HL-60 (cell line): Measurements from ENCODE around the gene RASSF1.

Experiments
- DNase-seq, 2 experiments: peaks; one replicate each; pipeline ENCODE4 v3.0.0-alpha.2; 2010 to 2020; ENCODE audit warnings: low read depth in 1 of 2, low spot score in 1 of 2
- H3K27ac ChIP-seq: fragments of 250-450 bp; sonication (Bioruptor Pico); replicated peaks from 2 replicates; pipeline ENCODE4 v1.5.1; 2020; ENCODE audit warnings: mild to moderate bottlenecking, moderate library complexity
- H3K27me3 ChIP-seq: fragments of 250-450 bp; sonication (Bioruptor Pico); 2 replicates; pipeline ENCODE4 v1.5.1; 2021; ENCODE audit warnings: mild to moderate bottlenecking, moderate library complexity; ENCODE audit not compliant: insufficient read depth, poor library complexity, severe bottlenecking
- H3K4me3 ChIP-seq: replicated peaks from 2 replicates; pipeline ENCODE4 v1.5.1; 2011; ENCODE audit warnings: mild to moderate bottlenecking, control low read depth, low read length; ENCODE audit not compliant: insufficient read depth
- GABPA ChIP-seq: IDR thresholded peaks from 2 replicates; pipeline ENCODE4 v1.6.1; 2012; ENCODE audit warnings: low read depth
- POLR2AphosphoS5 ChIP-seq: IDR thresholded peaks from 2 replicates; pipeline ENCODE4 v1.6.1; 2012; ENCODE audit warnings: low read depth
- SPI1 ChIP-seq: IDR thresholded peaks from 2 replicates; pipeline ENCODE4 v1.6.1; 2012; ENCODE audit warnings: low read depth, mild to moderate bottlenecking, borderline replicate concordance
- TF ChIP-seq, protein P1 (sequence below): IDR thresholded peaks from 2 replicates; pipeline ENCODE4 v1.6.1; 2012; ENCODE audit warnings: low read depth; ENCODE audit not compliant: insufficient replicate concordance
- TF ChIP-seq, protein P2 (sequence below): IDR thresholded peaks from one replicate; pipeline ENCODE4 v1.5.1; 2011; ENCODE audit warnings: low read length, control low read depth, inconsistent platforms; ENCODE audit not compliant: insufficient read depth

RASSF1 gene

DNA sequence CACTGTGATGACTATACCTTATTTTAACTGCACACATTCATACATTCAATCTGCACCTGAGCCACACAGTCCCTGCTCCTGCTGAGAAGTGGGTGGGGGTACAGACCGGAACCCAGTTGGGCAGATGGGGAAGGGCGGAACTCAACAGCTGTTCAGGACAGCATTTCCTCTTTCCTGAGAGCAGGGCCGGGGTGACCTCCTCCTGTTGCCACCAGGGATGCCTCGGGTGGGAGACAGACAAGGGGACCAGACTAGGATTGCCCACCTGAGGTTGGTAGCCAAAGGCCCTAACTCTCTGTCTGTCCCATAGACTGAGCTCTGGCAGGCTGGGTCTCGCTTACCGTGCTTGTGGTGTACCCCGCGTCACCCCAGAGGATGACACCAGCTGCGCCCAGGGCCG is 22.0 kb downstream of the RASSF1 start:
- H3K27ac ChIP-seq: no peak overlapping the region
- H3K4me3 ChIP-seq: no peak overlapping the region
- H3K27me3 ChIP-seq: no peaks in the 10 kb centered on the region
- peak in 1 of 2 experiments; percentile 60 for DNase-seq
- 0 out of 2 replicates have a peak, but pooled peaks have one; percentile 32 for TF ChIP-seq POLR2AphosphoS5
- TF ChIP-seq, protein P1, sequence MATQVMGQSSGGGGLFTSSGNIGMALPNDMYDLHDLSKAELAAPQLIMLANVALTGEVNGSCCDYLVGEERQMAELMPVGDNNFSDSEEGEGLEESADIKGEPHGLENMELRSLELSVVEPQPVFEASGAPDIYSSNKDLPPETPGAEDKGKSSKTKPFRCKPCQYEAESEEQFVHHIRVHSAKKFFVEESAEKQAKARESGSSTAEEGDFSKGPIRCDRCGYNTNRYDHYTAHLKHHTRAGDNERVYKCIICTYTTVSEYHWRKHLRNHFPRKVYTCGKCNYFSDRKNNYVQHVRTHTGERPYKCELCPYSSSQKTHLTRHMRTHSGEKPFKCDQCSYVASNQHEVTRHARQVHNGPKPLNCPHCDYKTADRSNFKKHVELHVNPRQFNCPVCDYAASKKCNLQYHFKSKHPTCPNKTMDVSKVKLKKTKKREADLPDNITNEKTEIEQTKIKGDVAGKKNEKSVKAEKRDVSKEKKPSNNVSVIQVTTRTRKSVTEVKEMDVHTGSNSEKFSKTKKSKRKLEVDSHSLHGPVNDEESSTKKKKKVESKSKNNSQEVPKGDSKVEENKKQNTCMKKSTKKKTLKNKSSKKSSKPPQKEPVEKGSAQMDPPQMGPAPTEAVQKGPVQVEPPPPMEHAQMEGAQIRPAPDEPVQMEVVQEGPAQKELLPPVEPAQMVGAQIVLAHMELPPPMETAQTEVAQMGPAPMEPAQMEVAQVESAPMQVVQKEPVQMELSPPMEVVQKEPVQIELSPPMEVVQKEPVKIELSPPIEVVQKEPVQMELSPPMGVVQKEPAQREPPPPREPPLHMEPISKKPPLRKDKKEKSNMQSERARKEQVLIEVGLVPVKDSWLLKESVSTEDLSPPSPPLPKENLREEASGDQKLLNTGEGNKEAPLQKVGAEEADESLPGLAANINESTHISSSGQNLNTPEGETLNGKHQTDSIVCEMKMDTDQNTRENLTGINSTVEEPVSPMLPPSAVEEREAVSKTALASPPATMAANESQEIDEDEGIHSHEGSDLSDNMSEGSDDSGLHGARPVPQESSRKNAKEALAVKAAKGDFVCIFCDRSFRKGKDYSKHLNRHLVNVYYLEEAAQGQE: no peak
- peak; percentile 94 for TF ChIP-seq SPI1

DNA sequence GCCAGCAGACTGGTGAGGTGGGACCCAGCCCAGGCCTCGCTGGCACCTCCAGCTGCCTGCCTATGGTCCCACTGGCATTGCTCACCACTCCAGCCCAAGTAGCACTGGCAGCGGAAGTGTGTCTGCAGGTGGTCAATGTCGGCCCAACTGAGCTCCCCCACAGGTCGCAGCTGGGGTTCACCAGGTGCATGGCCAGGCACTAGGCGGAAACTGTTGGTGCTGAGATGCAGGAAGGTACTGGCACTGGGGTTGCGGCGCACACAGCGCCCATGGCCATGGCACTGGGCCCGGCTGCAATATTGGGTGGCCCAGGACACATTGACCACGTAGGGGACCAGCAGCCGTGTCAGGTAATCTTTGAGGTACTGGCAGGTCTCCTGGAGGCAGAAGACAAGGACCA is 22.5 kb downstream of the RASSF1 start:
- TF ChIP-seq SPI1: no peak
- TF ChIP-seq, protein P2, sequence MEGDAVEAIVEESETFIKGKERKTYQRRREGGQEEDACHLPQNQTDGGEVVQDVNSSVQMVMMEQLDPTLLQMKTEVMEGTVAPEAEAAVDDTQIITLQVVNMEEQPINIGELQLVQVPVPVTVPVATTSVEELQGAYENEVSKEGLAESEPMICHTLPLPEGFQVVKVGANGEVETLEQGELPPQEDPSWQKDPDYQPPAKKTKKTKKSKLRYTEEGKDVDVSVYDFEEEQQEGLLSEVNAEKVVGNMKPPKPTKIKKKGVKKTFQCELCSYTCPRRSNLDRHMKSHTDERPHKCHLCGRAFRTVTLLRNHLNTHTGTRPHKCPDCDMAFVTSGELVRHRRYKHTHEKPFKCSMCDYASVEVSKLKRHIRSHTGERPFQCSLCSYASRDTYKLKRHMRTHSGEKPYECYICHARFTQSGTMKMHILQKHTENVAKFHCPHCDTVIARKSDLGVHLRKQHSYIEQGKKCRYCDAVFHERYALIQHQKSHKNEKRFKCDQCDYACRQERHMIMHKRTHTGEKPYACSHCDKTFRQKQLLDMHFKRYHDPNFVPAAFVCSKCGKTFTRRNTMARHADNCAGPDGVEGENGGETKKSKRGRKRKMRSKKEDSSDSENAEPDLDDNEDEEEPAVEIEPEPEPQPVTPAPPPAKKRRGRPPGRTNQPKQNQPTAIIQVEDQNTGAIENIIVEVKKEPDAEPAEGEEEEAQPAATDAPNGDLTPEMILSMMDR: no peak
- TF ChIP-seq GABPA: no peak
- TF ChIP-seq POLR2AphosphoS5: no peak
- no peak overlapping the region for H3K4me3 ChIP-seq
- H3K27me3 ChIP-seq: no peaks in the 10 kb centered on the region
- H3K27ac ChIP-seq: no peak overlapping the region
- DNase-seq: no peak

DNA sequence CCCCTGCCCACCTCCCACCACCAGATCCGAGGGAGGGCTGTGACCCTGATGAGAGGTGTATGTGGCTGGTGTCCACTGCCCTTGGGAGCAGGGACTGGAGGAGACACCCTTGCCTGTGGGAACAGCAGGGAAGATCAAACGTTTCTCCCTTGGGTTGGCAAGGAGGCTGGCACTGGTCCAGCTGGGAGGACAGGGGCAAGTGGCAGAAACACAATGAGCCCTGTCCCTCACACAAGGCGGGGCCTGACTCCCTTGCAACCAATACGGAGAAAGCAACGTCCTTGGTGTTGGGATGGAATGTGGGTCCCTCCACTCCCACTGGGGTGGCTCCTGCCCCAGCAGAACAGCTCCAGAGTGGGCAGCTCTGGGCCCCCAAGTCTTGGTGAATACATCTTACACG is 23.3 kb downstream of the RASSF1 start:
- Histone ChIP-seq H3K27me3 (no peaks in the 10 kb centered on the region), H3K4me3 (no peak overlapping the region), H3K27ac (no peak overlapping the region)
- no peak for TF ChIP-seq POLR2AphosphoS5
- no peak for TF ChIP-seq SPI1
- no peak for TF ChIP-seq GABPA
- TF ChIP-seq, protein P1: no peak
- TF ChIP-seq, protein P2: no peak
- DNase-seq: no peak

DNA sequence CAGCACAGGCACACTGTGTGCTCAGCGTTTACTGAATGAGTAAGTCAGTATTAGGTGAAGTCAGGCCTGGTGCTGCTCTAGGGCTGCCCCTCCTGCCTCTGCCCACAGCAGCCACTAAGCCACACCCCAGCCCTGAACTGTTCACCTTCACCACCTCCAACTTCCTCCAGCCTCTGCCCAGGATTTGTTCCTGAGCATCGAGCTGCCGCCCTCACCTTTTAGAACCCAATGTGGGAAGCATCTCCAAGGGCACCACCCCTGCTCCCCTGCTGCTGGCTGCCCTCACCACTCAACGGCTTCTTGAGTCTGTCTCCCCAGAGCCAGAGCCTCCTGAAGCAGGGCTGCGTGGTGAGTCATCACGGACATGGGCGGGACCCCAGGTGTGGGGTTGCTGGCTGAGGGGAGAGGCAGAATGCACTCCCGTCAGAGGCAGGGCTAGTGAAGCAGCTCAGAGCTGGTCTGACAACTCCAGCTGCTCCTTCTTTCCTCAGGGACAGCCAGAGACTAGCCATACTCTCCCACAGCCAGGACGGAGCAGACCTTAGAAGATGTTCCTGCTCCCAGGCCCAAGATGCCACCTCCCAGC is 23.9 kb downstream of the RASSF1 start:
- TF ChIP-seq GABPA (no peak), SPI1 (no peak), POLR2AphosphoS5 (no peak)
- TF ChIP-seq, protein P2: no peak
- TF ChIP-seq, protein P1: no peak
- H3K4me3 ChIP-seq: no peak overlapping the region
- H3K27ac ChIP-seq: no peak overlapping the region

More for the DNA sequence above, 23.9 kb downstream of the RASSF1 start:
- DNase-seq: no peak
- no peaks in the 10 kb centered on the region for H3K27me3 ChIP-seq
